Loucy (cell line): Measurements from ENCODE around the gene FAIM2.

ENCODE experiments used
- CTCF ChIP-seq: fragments of 200-600 bp; sonication (generic); conservative IDR thresholded peaks from 2 replicates; pipeline ENCODE4 v1.5.1; 2014; ENCODE audit warnings: mild to moderate bottlenecking, antibody characterized with exemption, low read length
- EZH2phosphoT487 ChIP-seq: fragments of 200-600 bp; IDR thresholded peaks from 2 replicates; pipeline ENCODE4 v1.6.1; 2018; ENCODE audit warnings: antibody characterized with exemption, mild to moderate bottlenecking, moderate library complexity, borderline replicate concordance

GRCh38 chr12:49878021-49878420, 25.7 kb downstream of the FAIM2 start:
- TF ChIP-seq CTCF = no peak
- TF ChIP-seq EZH2phosphoT487 = no peak
